ENCODE measurements around the gene CASZ1.

DNA sequence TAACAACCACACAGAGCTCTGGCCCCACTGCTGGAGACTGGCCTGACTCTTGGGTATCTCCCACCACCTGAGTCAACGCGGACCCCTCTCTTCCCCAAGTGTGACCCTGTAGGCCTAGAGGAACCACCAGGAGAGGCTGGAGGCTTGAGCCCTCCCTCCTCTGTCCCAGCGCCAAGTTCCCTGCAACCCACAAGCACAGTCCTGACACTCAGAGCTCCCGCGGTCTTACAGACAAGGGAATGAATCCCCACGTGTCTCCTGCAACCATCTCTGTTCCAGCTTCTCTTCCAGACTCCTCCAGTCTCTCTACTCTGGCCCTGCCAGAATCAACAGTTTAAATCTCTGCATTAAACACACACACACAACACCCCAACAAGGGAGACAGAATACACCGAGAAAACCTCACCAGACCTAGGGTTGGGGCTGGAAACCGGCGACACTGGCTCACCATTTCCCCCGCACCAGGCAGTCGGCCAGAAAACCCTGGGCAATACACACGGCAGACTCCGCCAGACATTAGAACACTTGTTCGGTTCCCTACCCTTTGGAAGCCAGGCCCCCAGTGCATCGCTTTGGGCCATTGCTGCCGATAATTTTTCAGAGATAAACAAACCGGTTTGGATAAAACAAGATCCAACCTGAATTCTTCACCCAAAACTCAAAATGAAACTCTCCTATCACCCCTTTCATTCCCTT is 21.7 kb downstream of the CASZ1 start:
- TF ChIP-seq, protein P1, sequence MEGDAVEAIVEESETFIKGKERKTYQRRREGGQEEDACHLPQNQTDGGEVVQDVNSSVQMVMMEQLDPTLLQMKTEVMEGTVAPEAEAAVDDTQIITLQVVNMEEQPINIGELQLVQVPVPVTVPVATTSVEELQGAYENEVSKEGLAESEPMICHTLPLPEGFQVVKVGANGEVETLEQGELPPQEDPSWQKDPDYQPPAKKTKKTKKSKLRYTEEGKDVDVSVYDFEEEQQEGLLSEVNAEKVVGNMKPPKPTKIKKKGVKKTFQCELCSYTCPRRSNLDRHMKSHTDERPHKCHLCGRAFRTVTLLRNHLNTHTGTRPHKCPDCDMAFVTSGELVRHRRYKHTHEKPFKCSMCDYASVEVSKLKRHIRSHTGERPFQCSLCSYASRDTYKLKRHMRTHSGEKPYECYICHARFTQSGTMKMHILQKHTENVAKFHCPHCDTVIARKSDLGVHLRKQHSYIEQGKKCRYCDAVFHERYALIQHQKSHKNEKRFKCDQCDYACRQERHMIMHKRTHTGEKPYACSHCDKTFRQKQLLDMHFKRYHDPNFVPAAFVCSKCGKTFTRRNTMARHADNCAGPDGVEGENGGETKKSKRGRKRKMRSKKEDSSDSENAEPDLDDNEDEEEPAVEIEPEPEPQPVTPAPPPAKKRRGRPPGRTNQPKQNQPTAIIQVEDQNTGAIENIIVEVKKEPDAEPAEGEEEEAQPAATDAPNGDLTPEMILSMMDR (IDR thresholded peaks at IDR 0.05), result no peak
- TF ChIP-seq POLR2A (IDR thresholded peaks at IDR 0.05), result no peak

All from adrenal gland (tissue), 5 donors.